Measurements from ENCODE around the gene RPL9.

- TF ChIP-seq CTCF (conservative IDR thresholded peaks at IDR 0.05; ENCODE audit: low read depth, low read length) (no peak), EZH2 (IDR thresholded peaks at IDR 0.05; ENCODE audit: borderline replicate concordance, low read depth, low read length, poor library complexity, severe bottlenecking) (no peak)
Observed at GRCh38 chr4:39422247-39422646, 36.5 kb downstream of the RPL9 start.
